Measurements from ENCODE around the gene ARSA.

ARSA gene

GRCh38 chr22:50605002-50605612 is 22.8 kb downstream of the ARSA start:
- H3K4me1 ChIP-seq (ENCODE audit: control insufficient read depth, insufficient read depth, low read length), result 0 out of 2 replicates have a peak, but pooled peaks cover 3% of the 10 kb centered on the region
- no peaks in the 10 kb centered on the region for H3K9me3 ChIP-seq (ENCODE audit: control insufficient read depth, insufficient read depth, low read depth, low read length)
- ChIA-PET CTCF (interaction anchor here (0.6 kb wide), 1 partner anchor 160 kb away, joined by 3 read pairs; no protein-coding TSS in a partner anchor), POLR2A (no interaction called here)
- H3K27ac ChIP-seq (ENCODE audit: extremely low read depth, low read depth, low read length), result no peak overlapping the region
- peaks cover 0 to 69% of the 10 kb centered on the region in 2 experiments; a peak in 1 of 3 replicates for H3K36me3 ChIP-seq (ENCODE audit: control insufficient read depth in 2 of 2, insufficient read depth in 1 of 2, low read length in 2 of 2)
- H3K4me3 ChIP-seq (ENCODE audit: low read depth, low read length), result no peak overlapping the region
- TF ChIP-seq ZNF561 (tag by site-specific recombination; IDR thresholded peaks at IDR 0.05; ENCODE audit: borderline replicate concordance), result no peak
- TF ChIP-seq ZNF146 (tag by site-specific recombination; IDR thresholded peaks at IDR 0.05), result no peak
- no peak for TF ChIP-seq ZNF623 (tag by site-specific recombination; IDR thresholded peaks at IDR 0.05)
- no peak for TF ChIP-seq ZNF707 (tag by site-specific recombination; IDR thresholded peaks at IDR 0.05)
- TF ChIP-seq ZNF394 (tag by site-specific recombination; IDR thresholded peaks at IDR 0.05; ENCODE audit: borderline replicate concordance), result no peak
- TF ChIP-seq ZNF24 (tag by site-specific recombination; IDR thresholded peaks at IDR 0.05), result no peak
- TF ChIP-seq SCRT2 (tag by site-specific recombination; IDR thresholded peaks at IDR 0.05), result no peak
- no peak for TF ChIP-seq PRDM2 (tag by site-specific recombination; IDR thresholded peaks at IDR 0.05; ENCODE audit: borderline replicate concordance)
- TF ChIP-seq ZNF366 (tag by site-specific recombination; conservative IDR thresholded peaks at IDR 0.05), result no peak
- TF ChIP-seq RBAK (tag by site-specific recombination; IDR thresholded peaks at IDR 0.05), result no peak
- TF ChIP-seq IKZF3 (tag by site-specific recombination; IDR thresholded peaks at IDR 0.05), result no peak
- TF ChIP-seq HIC1 (tag by site-specific recombination; IDR thresholded peaks at IDR 0.05), result no peak
- TF ChIP-seq SP2 (tag by site-specific recombination; IDR thresholded peaks at IDR 0.05), result no peak
- no peak for TF ChIP-seq ZBTB11 (tag by site-specific recombination; conservative IDR thresholded peaks at IDR 0.05; ENCODE audit: low read depth)
- TF ChIP-seq ZNF280D (tag by site-specific recombination; IDR thresholded peaks at IDR 0.05), result no peak
- no peak for TF ChIP-seq GFI1B (tag by site-specific recombination; IDR thresholded peaks at IDR 0.05)
